SJCRH30 (cell line): ENCODE results near the gene S100A4. TPM values are rescaled to one million over a fixed set of nuclear protein-coding genes. Genes with fewer than 3 reads are reported as not detected.
A peak's percentile ranks its signal among the peaks of the same experiment; 100 is the strongest.
"Not testable (repeated sequence)": the region's sequence is repeated elsewhere in the genome, so short reads cannot be mapped to it uniquely, and the experiment has no call there.

Experiments used
- DNase-seq, 2 experiments: peaks; one replicate each; pipeline ENCODE4 v3.0.0-alpha.2; 2015 to 2020
- H3K27ac ChIP-seq: fragments of 250-450 bp; sonication (Bioruptor Pico); 2 replicates; pipeline ENCODE4 v1.5.1; 2020; ENCODE audit warnings: mild to moderate bottlenecking, moderate library complexity
- H3K27me3 ChIP-seq: fragments of 250-450 bp; sonication (Bioruptor Pico); 2 replicates; pipeline ENCODE4 v1.5.1; 2020; ENCODE audit warnings: mild to moderate bottlenecking, moderate library complexity
- H3K36me3 ChIP-seq: fragments of 250-450 bp; sonication (Bioruptor Pico); 2 replicates; pipeline ENCODE4 v1.5.1; 2020; ENCODE audit warnings: mild to moderate bottlenecking, moderate library complexity
- H3K4me1 ChIP-seq: fragments of 250-450 bp; sonication (Bioruptor Pico); 2 replicates; pipeline ENCODE4 v1.5.1; 2020; ENCODE audit warnings: mild to moderate bottlenecking, moderate library complexity
- H3K4me3 ChIP-seq: fragments of 250-450 bp; sonication (Bioruptor Pico); 2 replicates; pipeline ENCODE4 v1.5.1; 2020; ENCODE audit warnings: mild to moderate bottlenecking, moderate library complexity
- H3K9me3 ChIP-seq: fragments of 250-450 bp; sonication (Bioruptor Pico); replicated peaks from 2 replicates; pipeline ENCODE4 v1.5.1; 2020; ENCODE audit warnings: mild to moderate bottlenecking, moderate library complexity
- total RNA-seq: library from RNA; depleted of rRNA; stranded (reverse); fragments of >200 nt; shearing (Covaris generic); gene quantifications from 2 replicates; pipeline ENCODE4 v1.2.3, GENCODE V29; 2014

The S100A4 gene
- total RNA-seq, 1 experiment from 2014 or later = 2.1 TPM

- peaks cover 35% of the 10 kb centered on the region for H3K4me1 ChIP-seq
- DNase-seq = no peak
- H3K36me3 ChIP-seq = no peaks in the 10 kb centered on the region
- H3K27ac ChIP-seq = no peak overlapping the region
- peak overlapping the region; percentile 68; the same call in 1 of the 2 replicates for H3K4me3 ChIP-seq
- no peaks in the 10 kb centered on the region for H3K27me3 ChIP-seq
- H3K9me3 ChIP-seq = no peaks in the 10 kb centered on the region
Measured at GRCh38 chr1:153534925-153535241, 10.7 kb downstream of the S100A4 start.

DNA sequence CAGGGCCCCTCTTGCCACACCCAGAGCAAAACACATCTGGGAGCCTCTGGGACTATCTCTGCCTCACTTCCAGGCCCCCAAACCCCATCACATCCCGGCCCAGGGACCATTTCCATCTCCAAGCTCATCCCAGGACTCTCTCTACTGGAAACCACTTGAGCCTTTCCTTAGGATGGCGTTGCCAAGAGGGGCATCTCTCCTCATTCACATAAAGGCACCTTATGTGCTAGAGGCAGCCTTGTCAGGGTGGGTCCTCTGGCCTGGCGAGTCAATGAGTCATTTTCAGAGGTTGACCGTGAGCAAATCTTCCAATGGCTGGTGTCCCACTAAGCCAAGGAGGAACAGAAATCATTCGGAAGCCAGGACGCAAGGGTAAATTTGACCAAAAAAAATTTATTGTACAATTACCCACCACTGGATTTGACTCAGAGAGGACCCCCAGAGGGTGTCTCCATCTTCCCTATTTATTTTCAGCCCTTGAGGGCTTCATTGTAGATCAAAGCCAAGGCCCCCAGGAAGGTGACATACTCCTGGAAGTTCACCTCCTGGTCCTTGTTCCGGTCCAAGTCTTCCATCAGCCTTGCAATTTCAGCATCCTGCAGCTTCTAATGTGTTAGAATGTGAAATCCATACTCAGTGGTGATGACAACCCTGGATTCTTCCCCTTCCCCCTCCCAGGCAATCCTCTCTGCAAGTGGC lies 11.2 kb downstream of the S100A4 start:
- H3K9me3 ChIP-seq = no peaks in the 10 kb centered on the region
- H3K27ac ChIP-seq = peak overlapping the region; percentile 64
- H3K4me3 ChIP-seq = peak overlapping the region; percentile 39
- H3K4me1 ChIP-seq = peaks cover 35% of the 10 kb centered on the region
- DNase-seq = no peak
- no peaks in the 10 kb centered on the region for H3K36me3 ChIP-seq
- H3K27me3 ChIP-seq = no peaks in the 10 kb centered on the region

DNA sequence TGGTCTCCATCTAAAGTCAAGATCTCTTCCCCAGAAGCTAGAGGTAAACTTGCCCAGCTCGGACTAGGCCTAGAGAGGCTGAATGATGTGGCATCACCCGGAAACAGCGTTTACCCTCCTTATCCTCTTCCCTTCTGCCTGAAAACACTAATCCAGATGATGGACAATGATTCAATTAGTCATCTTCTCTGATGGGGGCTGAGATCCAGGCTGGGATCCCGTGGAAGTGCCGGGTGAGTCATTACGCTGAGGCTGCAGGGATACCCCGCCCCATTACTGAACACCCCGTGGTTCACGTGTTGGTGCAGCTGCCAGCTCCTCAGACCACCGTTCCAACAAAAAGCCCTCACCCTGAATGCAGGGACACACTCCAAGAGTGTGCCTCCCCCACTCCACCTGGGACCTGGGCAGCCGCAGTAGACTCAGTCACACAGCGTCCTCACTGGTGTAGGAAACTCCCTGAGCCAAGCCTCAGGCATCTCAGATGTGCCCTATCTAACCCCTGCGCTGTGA lies 11.9 kb downstream of the S100A4 start:
- H3K4me1 ChIP-seq = peaks cover 35% of the 10 kb centered on the region
- no peaks in the 10 kb centered on the region for H3K36me3 ChIP-seq
- H3K4me3 ChIP-seq = peak overlapping the region; percentile 39
- no peaks in the 10 kb centered on the region for H3K27me3 ChIP-seq
- no peaks in the 10 kb centered on the region for H3K9me3 ChIP-seq
- peak; percentile 60 to 61 for DNase-seq
- H3K27ac ChIP-seq = peak overlapping the region; percentile 64

DNA sequence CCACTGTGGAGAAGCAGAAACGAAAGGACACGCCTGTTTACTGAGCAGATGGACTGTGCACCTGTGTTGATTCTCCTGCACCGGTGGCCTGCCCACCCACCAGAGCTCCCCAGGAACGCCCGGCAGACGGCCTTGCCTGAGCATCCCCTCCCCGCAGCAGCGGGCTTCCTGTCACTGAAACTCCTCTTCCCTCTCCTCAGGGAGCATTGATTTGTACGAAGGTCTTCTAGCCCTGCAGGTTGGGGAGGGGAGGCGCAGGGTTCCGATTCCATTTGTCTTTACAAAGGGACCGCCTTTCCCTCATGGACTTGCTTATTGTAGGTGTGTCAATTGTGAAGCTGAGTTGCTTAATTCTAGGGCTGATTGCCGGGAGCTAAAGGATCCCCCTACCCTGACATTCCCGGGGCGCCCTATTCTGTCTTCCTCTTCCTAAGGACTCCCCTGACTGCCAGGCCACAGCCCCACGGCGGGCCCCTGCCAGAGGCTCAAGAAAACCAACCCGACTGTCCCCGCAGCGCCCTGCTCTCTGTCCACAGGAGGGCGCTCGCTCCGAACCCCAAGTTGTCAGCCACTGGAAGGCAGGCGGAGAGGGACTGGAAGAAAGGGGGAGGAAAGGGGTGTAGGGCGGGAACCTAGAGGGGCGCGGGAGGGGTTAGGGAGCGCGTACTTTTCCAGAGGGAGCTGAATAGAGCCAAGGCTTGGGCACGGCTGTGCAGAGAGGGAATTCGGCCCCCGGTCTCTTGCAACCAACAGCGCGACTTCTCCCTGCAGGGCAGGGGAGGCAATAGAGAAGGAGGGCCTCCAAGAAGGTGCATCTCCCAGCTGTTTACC lies 12.6 kb downstream of the S100A4 start:
- peak; percentile 64 to 76 for DNase-seq
- Histone ChIP-seq H3K27me3 (no peaks in the 10 kb centered on the region), H3K4me3 (peak overlapping the region; percentile 39), H3K4me1 (peaks cover 35% of the 10 kb centered on the region), H3K27ac (peak overlapping the region; percentile 64), H3K9me3 (no peaks in the 10 kb centered on the region), H3K36me3 (no peaks in the 10 kb centered on the region)

DNA sequence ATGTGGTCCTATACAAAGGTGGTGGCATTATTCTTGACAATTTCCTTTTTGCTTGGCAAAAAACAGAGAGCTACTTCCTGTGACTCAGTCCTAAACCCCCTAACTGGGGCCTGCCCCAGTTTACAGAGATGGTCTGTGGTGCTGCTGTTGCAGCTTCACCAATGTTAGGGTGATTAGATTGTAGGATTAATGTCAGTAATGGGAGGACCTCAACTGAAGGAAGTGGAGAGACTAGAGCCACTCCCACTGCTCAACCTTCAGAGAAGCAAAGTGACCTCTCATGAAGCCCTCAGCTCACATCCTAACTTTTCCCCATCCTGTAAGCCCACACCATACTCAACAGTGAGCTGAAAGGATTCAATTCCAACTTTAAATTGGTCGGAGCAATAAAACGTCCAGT lies 13.4 kb downstream of the S100A4 start:
- H3K27ac ChIP-seq = no peak overlapping the region
- DNase-seq = no peak

DNA sequence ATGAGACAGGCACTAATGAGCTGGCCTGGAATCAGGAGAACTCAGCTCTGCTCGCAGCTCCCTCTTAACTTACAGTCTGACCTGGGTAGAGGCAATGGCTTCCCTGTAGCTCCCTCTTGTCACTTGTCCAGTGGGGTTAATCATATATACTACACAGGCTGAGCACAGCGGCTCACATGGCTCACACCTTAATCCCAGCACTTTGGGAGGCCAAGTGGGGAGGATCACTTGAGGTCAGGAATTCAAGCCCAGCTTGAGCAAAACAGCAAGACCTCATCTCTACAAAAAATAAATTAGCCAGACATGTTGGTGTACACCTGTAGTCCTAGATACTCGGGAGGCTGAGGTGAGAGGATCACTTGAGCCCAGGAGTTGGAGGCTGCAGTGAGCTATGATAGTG lies 14.0 kb downstream of the S100A4 start:
- no peak for DNase-seq
- no peaks in the 10 kb centered on the region for H3K9me3 ChIP-seq
- H3K4me3 ChIP-seq = no peak overlapping the region
- no peaks in the 10 kb centered on the region for H3K36me3 ChIP-seq
- no peaks in the 10 kb centered on the region for H3K27me3 ChIP-seq
- H3K27ac ChIP-seq = no peak overlapping the region
- H3K4me1 ChIP-seq = peaks cover 30% of the 10 kb centered on the region

More for the DNA sequence above, 13.4 kb downstream of the S100A4 start:
- Histone ChIP-seq H3K36me3 (no peaks in the 10 kb centered on the region), H3K27me3 (no peaks in the 10 kb centered on the region), H3K9me3 (no peaks in the 10 kb centered on the region), H3K4me3 (no peak overlapping the region), H3K4me1 (peaks cover 35% of the 10 kb centered on the region)

- Histone ChIP-seq H3K4me1 (peaks cover 15% of the 10 kb centered on the region), H3K36me3 (no peaks in the 10 kb centered on the region), H3K27me3 (no peaks in the 10 kb centered on the region), H3K4me3 (no peak overlapping the region), H3K27ac (no peak overlapping the region), H3K9me3 (no peaks in the 10 kb centered on the region)
- no peak for DNase-seq
Measured at GRCh38 chr1:153527683-153528040, 17.9 kb downstream of the S100A4 start.

- no peak overlapping the region for H3K4me3 ChIP-seq
- H3K36me3 ChIP-seq = no peaks in the 10 kb centered on the region
- H3K27me3 ChIP-seq = no peaks in the 10 kb centered on the region
- no peak overlapping the region for H3K27ac ChIP-seq
- DNase-seq = no peak
- H3K4me1 ChIP-seq = peaks cover 13% of the 10 kb centered on the region
- H3K9me3 ChIP-seq = no peaks in the 10 kb centered on the region
Measured at GRCh38 chr1:153527023-153527682, 18.5 kb downstream of the S100A4 start.

- no peak for DNase-seq
- Histone ChIP-seq H3K36me3 (no peaks in the 10 kb centered on the region), H3K27ac (no peak overlapping the region), H3K27me3 (no peaks in the 10 kb centered on the region), H3K9me3 (no peaks in the 10 kb centered on the region), H3K4me1 (peaks cover 11% of the 10 kb centered on the region), H3K4me3 (no peak overlapping the region)
Measured at GRCh38 chr1:153526132-153526543, 19.5 kb downstream of the S100A4 start.

DNA sequence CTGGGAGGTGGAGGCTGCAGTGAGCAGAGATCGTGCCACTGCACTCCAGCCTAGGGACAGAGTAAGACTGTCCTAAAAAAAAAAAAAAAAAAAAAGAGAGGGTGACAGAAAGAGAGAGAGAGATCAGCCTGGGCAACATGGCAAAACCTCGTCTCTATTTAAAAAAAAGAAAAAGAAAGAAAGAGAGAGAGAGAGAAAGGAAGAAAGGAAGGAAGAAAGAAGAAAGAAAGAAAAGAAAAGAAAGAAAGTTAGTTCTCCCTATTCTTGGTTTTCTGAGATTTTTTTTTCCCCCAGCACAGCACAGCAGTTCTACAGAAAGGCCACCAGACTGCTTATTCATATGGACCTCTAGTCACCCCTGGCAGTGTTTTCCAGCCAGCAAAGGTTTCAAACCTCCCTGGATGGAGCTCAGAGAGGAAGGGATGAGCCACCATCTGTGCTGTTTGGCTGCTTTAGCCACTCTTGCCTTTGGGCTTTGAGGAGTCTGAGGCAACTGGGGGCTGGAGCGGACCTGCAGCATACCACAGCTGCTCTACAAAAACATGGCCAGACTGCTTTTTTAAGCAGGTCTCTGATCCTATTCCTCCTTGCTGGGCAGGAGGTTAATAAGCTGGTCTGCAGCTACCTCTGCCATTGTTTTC lies 20.4 kb downstream of the S100A4 start:
- Histone ChIP-seq H3K4me3 (no peak overlapping the region), H3K36me3 (no peaks in the 10 kb centered on the region), H3K27me3 (no peaks in the 10 kb centered on the region), H3K27ac (no peak overlapping the region), H3K4me1 (peaks cover 11% of the 10 kb centered on the region), H3K9me3 (no peaks in the 10 kb centered on the region)
- peak in 1 of 2 experiments; percentile 39 for DNase-seq

DNA sequence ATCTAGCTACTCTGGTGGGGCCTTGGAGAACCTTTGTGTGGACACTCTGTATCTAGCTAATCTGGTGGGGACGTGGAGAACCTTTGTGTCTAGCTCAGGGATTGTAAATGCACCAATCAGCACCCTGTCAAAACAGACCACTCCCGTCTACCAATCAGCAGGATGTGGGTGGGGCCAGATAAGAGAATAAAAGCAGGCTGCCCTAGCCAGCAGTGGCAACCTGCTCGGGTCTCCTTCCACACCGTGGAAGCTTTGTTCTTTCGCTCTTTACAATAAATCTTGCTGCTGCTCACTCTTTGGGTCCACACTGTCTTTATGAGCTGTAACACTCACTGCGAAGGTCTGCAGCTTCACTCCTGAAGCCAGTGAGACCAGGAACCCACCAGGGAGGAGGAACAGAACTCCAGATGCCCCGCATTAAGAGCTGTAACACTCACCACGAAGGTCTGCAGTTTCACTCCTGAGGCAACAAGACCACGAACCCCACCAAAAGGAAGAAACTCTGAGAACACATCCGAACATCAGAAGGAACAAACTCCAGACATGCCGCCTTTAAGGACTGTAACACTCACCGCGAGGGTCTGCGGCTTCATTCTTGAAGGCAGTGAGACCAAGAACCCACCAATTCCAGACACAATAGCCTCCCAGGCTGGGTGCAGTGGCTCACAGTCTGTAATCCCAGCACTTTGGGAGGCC lies 23.1 kb downstream of the S100A4 start:
- DNase-seq, H3K36me3 ChIP-seq, H3K27ac ChIP-seq, H3K4me3 ChIP-seq, H3K27me3 ChIP-seq, H3K9me3 ChIP-seq: not testable (repeated sequence)
- H3K4me1 ChIP-seq = peaks cover 11% of the 10 kb centered on the region

DNA sequence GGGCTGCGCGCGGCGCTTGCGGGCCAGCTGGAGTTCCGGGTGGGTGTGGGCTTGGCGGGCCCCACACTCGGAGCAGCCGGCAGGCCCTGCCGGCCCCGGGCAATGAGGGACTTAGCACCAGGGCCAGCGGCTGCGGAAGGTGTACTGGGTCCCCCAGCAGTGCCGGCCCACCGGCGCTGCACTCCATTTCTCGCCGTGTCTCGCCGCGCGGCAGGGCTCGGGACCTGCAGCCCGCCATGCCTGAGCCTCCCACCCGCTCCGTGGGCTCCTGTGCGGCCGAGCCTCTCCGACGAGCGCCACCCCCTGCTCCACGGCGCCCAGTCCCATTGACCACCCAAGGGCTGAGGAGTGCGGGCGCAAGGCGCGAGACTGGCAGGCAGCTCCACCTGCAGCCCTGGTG lies 23.8 kb downstream of the S100A4 start:
- not testable (repeated sequence) for DNase-seq, H3K9me3 ChIP-seq, H3K27ac ChIP-seq, H3K4me3 ChIP-seq, H3K27me3 ChIP-seq, H3K36me3 ChIP-seq
- H3K4me1 ChIP-seq = peaks cover 11% of the 10 kb centered on the region

GRCh38 chr1:153520818-153521476 lies 24.7 kb downstream of the S100A4 start:
- no peaks in the 10 kb centered on the region for H3K36me3 ChIP-seq
- no peak overlapping the region for H3K27ac ChIP-seq
- no peak overlapping the region for H3K4me3 ChIP-seq
- DNase-seq = no peak
- H3K27me3 ChIP-seq = no peaks in the 10 kb centered on the region
- H3K4me1 ChIP-seq = peaks cover 6% of the 10 kb centered on the region
- H3K9me3 ChIP-seq = no peaks in the 10 kb centered on the region
